Adrenal gland (tissue), 12 donors: Measurements from ENCODE around the gene ATG4B. TPM values are rescaled to one million over a fixed set of nuclear protein-coding genes. Genes with fewer than 3 reads are reported as not detected.
A peak's percentile ranks its signal among the peaks of the same experiment; 100 is the strongest.

Experiments used
- DNase-seq, 7 donors: peaks; one replicate each; pipeline ENCODE4 v3.0.0-alpha.2; 2019 to 2020
- H3K27ac ChIP-seq, 5 donors: fragments of 200-600 bp; sonication (generic) in 4 of 5; 1 replicate in 3 of 5; 2 replicates in 2 of 5; pipeline versions ENCODE4 v1.5.1 to v1.8.0; 2016 to 2020; ENCODE audit warnings: mild to moderate bottlenecking in 1 of 5
- H3K27me3 ChIP-seq: fragments of 200-600 bp; 2 replicates; pipeline ENCODE4 v1.8.0; 2021
- H3K36me3 ChIP-seq, 2 donors: fragments of 200-600 bp; replicated peaks in 1 of 2; 1 replicate in 1 of 2; 2 replicates in 1 of 2; pipeline versions ENCODE4 v1.5.1 to v1.8.0; 2018 to 2022
- H3K4me1 ChIP-seq, 2 donors: fragments of 200-600 bp; replicated peaks in 1 of 2; 1 replicate in 1 of 2; 2 replicates in 1 of 2; pipeline versions ENCODE4 v1.5.1 to v1.8.0; 2018 to 2021
- H3K4me3 ChIP-seq, 4 donors: fragments of 200-600 bp; sonication (generic) in 3 of 4; one replicate each; pipeline ENCODE4 v1.5.1; 2016 to 2018
- H3K9me3 ChIP-seq, 3 donors: fragments of 200-600 bp; sonication (generic) in 1 of 3; replicated peaks in 1 of 3; 1 replicate in 2 of 3; 2 replicates in 1 of 3; pipeline versions ENCODE4 v1.5.1 to v1.8.0; 2016 to 2021
- CTCF ChIP-seq, 6 experiments: fragments of 450-650 bp in 4 of 6; fragments of 200-600 bp in 2 of 6; sonication (generic) in 1 of 6; IDR thresholded peaks; 1 replicate in 5 of 6; 2 replicates in 1 of 6; pipeline versions ENCODE4 v1.5.1 to v1.8.0; 2016 to 2021; ENCODE audit warnings: antibody characterized with exemption in 6 of 6, mild to moderate bottlenecking in 2 of 6, moderate library complexity in 1 of 6
- POLR2A ChIP-seq, 2 donors: fragments of 450-650 bp; IDR thresholded peaks; one replicate each; pipeline ENCODE4 v1.6.1; 2017; ENCODE audit warnings: antibody characterized with exemption in 2 of 2, mild to moderate bottlenecking in 2 of 2, moderate library complexity in 1 of 2
- WGBS, 4 donors: extraction: QIAGEN DNeasy Blood & Tissue Kit in 2 of 4; methylation state at CpG; one replicate each; pipeline versions ENCODE4 v1.1.5 to v1.1.7; 2013 to 2017; 5-methylcytosine and 5-hydroxymethylcytosine counted together
- intact Hi-C, 2 donors: fragments of 100-400 bp; cut with DNase I; formaldehyde crosslinking; loops; one replicate each; pipeline versions ENCODE4 v1.14.1 to v1.15.0; 2022 to 2023
- polyA plus RNA-seq, 3 donors: library from polyadenylated mRNA; stranded (reverse); fragments of 200-250 nt in 2 of 3; fragments of 350-450 nt in 1 of 3; fragmentation: Illumina TruSeq in 1 of 3; extraction: RNeasy Lipid Tissue Mini Kit (QIAGEN cat#74804) in 1 of 3; gene quantifications; one replicate each; pipeline ENCODE4 v1.2.3, GENCODE V29; 2013 to 2014
- total RNA-seq, 9 donors: library from RNA; depleted of rRNA in 4 of 9; stranded (reverse); fragments of >200 nt in 4 of 9; fragments of 120-200 nt in 1 of 9; fragmentation: NEBNext Ultra II Directional in 1 of 9; extraction: Animal tissue kit (Norgen Biotek cat#: 25700) in 1 of 9; gene quantifications; one replicate each; pipeline versions ENCODE4 v1.1.0 to v1.2.4, GENCODE V29; 2013 to 2023
- donor health status: healthy with polysubstance abuse.
- donor health status: Bipolar disorder and iron deficiency.
- donor health status: DM: yes; HTN: yes; CAD: no.
- donor health status: DM: no; HTN: no; CAD: no.
- donor health status: DM: no; HTN: no; CAD: no.
- donor health status: DM: yes; HTN: yes; CAD: no.

Gene ATG4B
- total and polyA plus RNA-seq, 12 donors = 37.3 to 167 (median 60.2) TPM

- 79 to 88% (median 87%) methylated on average over 5 to 6 of the region's 6 CpGs for WGBS, 4 donors
- TF ChIP-seq CTCF (IDR thresholded peaks at IDR 0.05) = no peak
- no peak for TF ChIP-seq POLR2A (IDR thresholded peaks at IDR 0.05)
Observed at GRCh38 chr2:241690202-241690717, 52.8 kb downstream of the ATG4B start.

GRCh38 chr2:241692448-241692847 lies 55.0 kb downstream of the ATG4B start:
- intact Hi-C loops = no loop called here

More at GRCh38 chr2:241690202-241690717, 52.8 kb downstream of the ATG4B start:
- H3K27me3 ChIP-seq = no peaks in the 10 kb centered on the region
- DNase-seq = no peak
- H3K27ac ChIP-seq = no peak overlapping the region
- intact Hi-C loops = no loop called here
- H3K36me3 ChIP-seq = peaks cover 0 to 17% of the 10 kb centered on the region in 2 donors
- no peaks in the 10 kb centered on the region for H3K9me3 ChIP-seq
- H3K4me1 ChIP-seq = peaks cover 6 to 23% of the 10 kb centered on the region in 2 donors
- no peak overlapping the region for H3K4me3 ChIP-seq

GRCh38 chr2:241695651-241696050 lies 58.2 kb downstream of the ATG4B start:
- intact Hi-C loops = no loop called here
- no peak for TF ChIP-seq POLR2A (IDR thresholded peaks at IDR 0.05)
- no peak for TF ChIP-seq CTCF (IDR thresholded peaks at IDR 0.05)
- Histone ChIP-seq H3K4me1 (no peaks in the 10 kb centered on the region), H3K27me3 (no peaks in the 10 kb centered on the region), H3K36me3 (peaks cover 0 to 9% of the 10 kb centered on the region in 2 donors), H3K27ac (no peak overlapping the region), H3K4me3 (no peak overlapping the region), H3K9me3 (no peaks in the 10 kb centered on the region)
- no peak for DNase-seq
- WGBS, 4 donors = 89 to 96% (median 94%) methylated on average over 4 of the region's 4 CpGs

More at GRCh38 chr2:241692448-241692847, 55.0 kb downstream of the ATG4B start:
- Histone ChIP-seq H3K27ac (no peak overlapping the region), H3K27me3 (no peaks in the 10 kb centered on the region), H3K4me1 (peaks cover 6 to 13% of the 10 kb centered on the region in 2 donors), H3K4me3 (no peak overlapping the region), H3K36me3 (peaks cover 0 to 17% of the 10 kb centered on the region in 2 donors), H3K9me3 (no peaks in the 10 kb centered on the region)
- WGBS, 4 donors = 88 to 91% (median 89%) methylated on average over 4 to 6 of the region's 6 CpGs
- TF ChIP-seq CTCF (IDR thresholded peaks at IDR 0.05) = no peak
- TF ChIP-seq POLR2A (IDR thresholded peaks at IDR 0.05) = no peak
- no peak for DNase-seq

GRCh38 chr2:241701149-241701398 lies 63.6 kb downstream of the ATG4B start:
- peak in 1 of 7 donors; percentile 89 for DNase-seq
- intact Hi-C loops = no loop called here

More at GRCh38 chr2:241701149-241701398, 63.6 kb downstream of the ATG4B start:
- Histone ChIP-seq H3K4me3 (peak overlapping the region in 2 of 4 donors; percentile 46 to 93), H3K36me3 (peaks cover 0 to 7% of the 10 kb centered on the region in 2 donors), H3K9me3 (no peaks in the 10 kb centered on the region), H3K27me3 (no peaks in the 10 kb centered on the region), H3K27ac (peak overlapping the region in 4 of 5 donors; percentile 79 to 98 (median 85)), H3K4me1 (peaks cover 0 to 13% of the 10 kb centered on the region in 2 donors)
- peak in 4 of 6 experiments; percentile 36 to 51 (median 38) for TF ChIP-seq CTCF (IDR thresholded peaks at IDR 0.05)
- TF ChIP-seq POLR2A (IDR thresholded peaks at IDR 0.05) = no peak
- WGBS, 4 donors = 1 to 5% (median 4%) methylated on average over 12 to 17 of the region's 17 CpGs
